Peyer's patch (tissue), 4 donors: ENCODE measurements around the gene LRRC47.

ENCODE experiments used
- POLR2A ChIP-seq, 2 donors: fragments of 450-650 bp; IDR thresholded peaks; one replicate each; pipeline ENCODE4 v1.5.1; 2017; ENCODE audit warnings: antibody characterized with exemption in 2 of 2, mild to moderate bottlenecking in 2 of 2, moderate library complexity in 2 of 2
- TF ChIP-seq, protein P1 (sequence below), 6 experiments: fragments of 450-650 bp in 4 of 6; fragments of 200-600 bp in 2 of 6; sonication (generic) in 1 of 6; IDR thresholded peaks; one replicate each; pipeline ENCODE4 v1.5.1; 2017 to 2019; ENCODE audit warnings: antibody characterized with exemption in 6 of 6, mild to moderate bottlenecking in 3 of 6, moderate library complexity in 1 of 6

DNA sequence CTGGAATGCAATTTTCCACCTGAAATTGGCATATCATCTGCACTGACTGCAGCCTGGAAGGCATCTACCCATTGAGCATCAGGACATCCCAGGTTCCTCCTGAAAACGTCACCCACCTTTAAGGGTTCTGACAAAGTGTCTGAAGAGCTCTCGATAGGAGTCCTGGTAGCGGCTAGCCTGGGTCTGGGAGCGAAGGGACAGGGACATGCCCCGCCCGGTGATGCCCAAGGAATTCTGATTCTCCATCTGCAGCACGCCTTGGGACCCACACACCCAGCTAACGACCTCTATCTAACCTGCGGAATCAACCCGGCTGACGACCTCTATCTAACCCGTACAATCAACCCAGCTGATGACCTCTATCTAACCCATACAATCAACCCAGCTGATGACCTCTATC lies 57.4 kb downstream of the LRRC47 start:
- TF ChIP-seq, protein P1, sequence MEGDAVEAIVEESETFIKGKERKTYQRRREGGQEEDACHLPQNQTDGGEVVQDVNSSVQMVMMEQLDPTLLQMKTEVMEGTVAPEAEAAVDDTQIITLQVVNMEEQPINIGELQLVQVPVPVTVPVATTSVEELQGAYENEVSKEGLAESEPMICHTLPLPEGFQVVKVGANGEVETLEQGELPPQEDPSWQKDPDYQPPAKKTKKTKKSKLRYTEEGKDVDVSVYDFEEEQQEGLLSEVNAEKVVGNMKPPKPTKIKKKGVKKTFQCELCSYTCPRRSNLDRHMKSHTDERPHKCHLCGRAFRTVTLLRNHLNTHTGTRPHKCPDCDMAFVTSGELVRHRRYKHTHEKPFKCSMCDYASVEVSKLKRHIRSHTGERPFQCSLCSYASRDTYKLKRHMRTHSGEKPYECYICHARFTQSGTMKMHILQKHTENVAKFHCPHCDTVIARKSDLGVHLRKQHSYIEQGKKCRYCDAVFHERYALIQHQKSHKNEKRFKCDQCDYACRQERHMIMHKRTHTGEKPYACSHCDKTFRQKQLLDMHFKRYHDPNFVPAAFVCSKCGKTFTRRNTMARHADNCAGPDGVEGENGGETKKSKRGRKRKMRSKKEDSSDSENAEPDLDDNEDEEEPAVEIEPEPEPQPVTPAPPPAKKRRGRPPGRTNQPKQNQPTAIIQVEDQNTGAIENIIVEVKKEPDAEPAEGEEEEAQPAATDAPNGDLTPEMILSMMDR (IDR thresholded peaks at IDR 0.05): no peak
- TF ChIP-seq POLR2A (IDR thresholded peaks at IDR 0.05): no peak
